ENCODE measurements around the gene GYG2. TPM values are rescaled to one million over a fixed set of nuclear protein-coding genes. Genes with fewer than 3 reads are reported as not detected.

GYG2 gene
- 4.2 and 18.2 TPM in 2 replicates for total RNA-seq

GRCh38 chrX:2828344-2828958 lies at the start of gene GYG2:
GYG2 (plus strand) TSS chrX:2828930; CDS start chrX:2830189, 1,259 bp downstream.

GRCh38 chrX:2928583-2929434 lies 100.1 kb downstream of the GYG2 start, which contains the start of gene ARSD:
ARSD (minus strand) TSS chrX:2929339; CDS start chrX:2929275, 64 bp downstream.

Other genes starting within 250 kb of the GYG2 start
- 218 and 564 TPM in 2 replicates for gene CD99, start 137.6 kb upstream of the GYG2 start, total RNA-seq
- 0.57 and 0.88 TPM in 2 replicates for gene XG, start 76.9 kb upstream of the GYG2 start, total RNA-seq
- 14.5 and 20.1 TPM in 2 replicates for gene ARSD, start 100.4 kb downstream of the GYG2 start, total RNA-seq
- gene ARSH, start 177.6 kb downstream of the GYG2 start, total RNA-seq = not detected in 2 replicates
- not detected in 2 replicates for gene ARSF, start 212.5 kb downstream of the GYG2 start, total RNA-seq